Gastroesophageal sphincter (tissue), 3 donors: ENCODE data around the gene STK24.

Experiments
- POLR2AphosphoS5 ChIP-seq: sonication (generic); formaldehyde crosslinking; IDR thresholded peaks from one replicate; pipeline ENCODE4 v1.6.1; 2017; ENCODE audit warnings: antibody characterized with exemption
- TF ChIP-seq, protein P1 (sequence below), 4 experiments: fragments of 200-600 bp in 2 of 4; fragments of 450-650 bp in 2 of 4; sonication (generic) in 1 of 4; IDR thresholded peaks; one replicate each; pipeline ENCODE4 v1.5.1; 2017 to 2019; ENCODE audit warnings: antibody characterized with exemption in 4 of 4, mild to moderate bottlenecking in 2 of 4, moderate library complexity in 2 of 4

- TF ChIP-seq, protein P1, sequence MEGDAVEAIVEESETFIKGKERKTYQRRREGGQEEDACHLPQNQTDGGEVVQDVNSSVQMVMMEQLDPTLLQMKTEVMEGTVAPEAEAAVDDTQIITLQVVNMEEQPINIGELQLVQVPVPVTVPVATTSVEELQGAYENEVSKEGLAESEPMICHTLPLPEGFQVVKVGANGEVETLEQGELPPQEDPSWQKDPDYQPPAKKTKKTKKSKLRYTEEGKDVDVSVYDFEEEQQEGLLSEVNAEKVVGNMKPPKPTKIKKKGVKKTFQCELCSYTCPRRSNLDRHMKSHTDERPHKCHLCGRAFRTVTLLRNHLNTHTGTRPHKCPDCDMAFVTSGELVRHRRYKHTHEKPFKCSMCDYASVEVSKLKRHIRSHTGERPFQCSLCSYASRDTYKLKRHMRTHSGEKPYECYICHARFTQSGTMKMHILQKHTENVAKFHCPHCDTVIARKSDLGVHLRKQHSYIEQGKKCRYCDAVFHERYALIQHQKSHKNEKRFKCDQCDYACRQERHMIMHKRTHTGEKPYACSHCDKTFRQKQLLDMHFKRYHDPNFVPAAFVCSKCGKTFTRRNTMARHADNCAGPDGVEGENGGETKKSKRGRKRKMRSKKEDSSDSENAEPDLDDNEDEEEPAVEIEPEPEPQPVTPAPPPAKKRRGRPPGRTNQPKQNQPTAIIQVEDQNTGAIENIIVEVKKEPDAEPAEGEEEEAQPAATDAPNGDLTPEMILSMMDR (IDR thresholded peaks at IDR 0.05): no peak
- TF ChIP-seq POLR2AphosphoS5: no peak
Observed at GRCh38 chr13:98458431-98458830, 118.5 kb downstream of the STK24 start.
